ENCODE results near the gene PPP2R3A.
"Not testable (repeated sequence)": the region's sequence is repeated elsewhere in the genome, so short reads cannot be mapped to it uniquely, and the experiment has no call there.

PPP2R3A gene

DNA sequence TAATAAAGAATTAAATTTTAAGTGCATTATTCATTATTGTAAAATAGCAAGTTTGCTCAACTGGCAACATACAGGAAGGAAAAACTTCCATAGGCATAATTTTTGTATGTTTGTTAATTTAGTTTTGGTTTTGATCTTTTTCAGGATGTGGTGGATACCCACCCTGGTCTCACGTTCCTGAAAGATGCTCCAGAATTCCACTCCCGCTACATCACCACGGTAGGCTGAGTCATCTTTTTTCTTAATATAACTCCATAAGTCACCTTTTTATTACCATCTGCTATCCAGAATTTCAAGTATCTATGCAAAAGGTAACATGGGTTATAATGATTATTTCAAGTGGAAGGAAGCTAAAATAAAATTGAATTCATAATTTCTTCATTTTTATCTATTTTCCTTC, 104.8 kb downstream of the PPP2R3A start:
- no peak for TF ChIP-seq CTCF (IDR thresholded peaks at IDR 0.05; ENCODE audit: low read depth, low read length, missing control alignments)
- DNase-seq (ENCODE audit: low read depth) = no peak
- no peak overlapping the region for H3K4me3 ChIP-seq (ENCODE audit: low read depth, low read length)

DNA sequence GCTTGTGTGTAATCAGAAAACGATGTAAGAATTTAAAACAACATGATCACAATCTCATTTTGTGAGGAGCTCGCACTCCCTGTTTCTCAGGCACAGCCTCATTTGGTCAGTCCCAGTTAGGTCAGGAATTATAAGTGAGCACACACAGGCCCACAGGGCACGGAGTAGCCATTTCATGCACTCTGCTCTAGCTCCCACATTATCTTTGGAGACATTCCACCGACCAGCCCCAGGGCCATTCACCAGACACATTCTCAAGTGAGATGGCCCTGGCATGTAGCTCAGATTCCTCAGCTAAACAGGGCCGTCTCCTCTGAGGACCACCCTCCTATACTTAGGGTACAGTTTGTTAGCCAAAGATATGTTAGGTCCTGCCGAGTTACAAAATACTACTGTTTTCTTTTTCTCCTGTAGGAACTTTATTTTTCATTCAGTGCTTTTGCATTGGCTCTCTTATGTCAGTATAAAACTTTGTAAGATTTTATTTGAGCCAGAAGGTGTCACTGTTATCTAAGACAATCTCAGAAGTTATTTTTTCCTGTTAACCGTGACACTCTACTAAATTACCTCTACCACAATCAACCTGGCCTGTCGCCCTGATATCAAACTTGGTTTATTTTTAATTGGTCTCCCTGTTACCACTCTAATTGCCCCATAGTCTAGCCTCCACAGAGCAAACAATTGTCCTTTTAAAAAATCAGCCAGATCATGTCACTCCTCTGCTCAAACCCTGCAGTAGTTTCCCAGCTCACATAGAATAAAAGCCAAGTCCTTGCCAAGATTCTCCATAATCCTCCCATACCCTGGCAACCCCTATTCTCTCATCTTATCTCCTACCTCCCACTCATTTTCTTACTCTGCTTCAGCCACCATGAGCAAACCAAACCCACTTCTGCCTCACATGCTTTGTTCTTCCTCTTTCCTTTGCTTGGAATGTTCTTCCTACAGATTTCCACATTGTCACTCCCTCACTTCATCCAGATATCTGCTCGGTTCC, 105.7 kb downstream of the PPP2R3A start:
- peak; percentile 4 for TF ChIP-seq CTCF (IDR thresholded peaks at IDR 0.05; ENCODE audit: low read depth, low read length, missing control alignments)
- no peak overlapping the region for H3K4me3 ChIP-seq (ENCODE audit: low read depth, low read length)
- no peak for DNase-seq (ENCODE audit: low read depth)

DNA sequence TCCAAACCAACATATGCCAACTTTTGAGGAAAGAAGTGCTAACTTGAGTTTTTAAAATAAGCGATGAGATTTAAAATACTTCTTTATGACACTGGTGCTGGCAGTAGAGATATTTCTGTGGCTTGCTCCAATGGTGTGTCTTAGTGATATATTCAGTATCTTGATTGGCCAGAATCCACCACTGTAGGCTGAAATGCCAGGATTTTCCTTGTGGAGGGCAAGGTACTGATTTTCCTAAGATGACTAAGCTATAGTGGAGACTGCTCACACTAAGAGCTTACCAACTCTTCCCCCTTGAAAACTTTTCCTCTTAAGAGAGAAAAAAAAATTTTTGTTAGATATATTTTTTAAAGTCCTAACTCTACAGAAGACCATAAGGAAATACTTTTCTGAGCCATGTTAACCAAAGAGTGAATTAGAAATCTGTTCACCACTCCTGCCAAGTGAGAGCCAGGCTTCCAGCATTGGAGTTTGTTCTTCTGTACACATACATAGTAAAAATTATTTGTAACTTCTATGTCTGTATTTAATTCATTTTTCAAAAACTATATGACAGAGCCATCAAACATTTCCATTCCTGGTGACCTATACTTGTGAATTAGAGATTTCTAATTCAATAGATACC, 109.1 kb downstream of the PPP2R3A start:
- no peak for TF ChIP-seq CTCF (IDR thresholded peaks at IDR 0.05; ENCODE audit: low read depth, low read length, missing control alignments)
- DNase-seq (ENCODE audit: low read depth) = no peak

GRCh38 chr3:136075218-136075808, 109.8 kb downstream of the PPP2R3A start:
- no peak overlapping the region for H3K4me3 ChIP-seq (ENCODE audit: low read depth, low read length)
- peak; percentile 37 for DNase-seq (ENCODE audit: low read depth)
- peak; percentile 79 for TF ChIP-seq CTCF (IDR thresholded peaks at IDR 0.05; ENCODE audit: low read depth, low read length, missing control alignments)

More for the DNA sequence above, 109.1 kb downstream of the PPP2R3A start:
- no peak overlapping the region for H3K4me3 ChIP-seq (ENCODE audit: low read depth, low read length)

DNA sequence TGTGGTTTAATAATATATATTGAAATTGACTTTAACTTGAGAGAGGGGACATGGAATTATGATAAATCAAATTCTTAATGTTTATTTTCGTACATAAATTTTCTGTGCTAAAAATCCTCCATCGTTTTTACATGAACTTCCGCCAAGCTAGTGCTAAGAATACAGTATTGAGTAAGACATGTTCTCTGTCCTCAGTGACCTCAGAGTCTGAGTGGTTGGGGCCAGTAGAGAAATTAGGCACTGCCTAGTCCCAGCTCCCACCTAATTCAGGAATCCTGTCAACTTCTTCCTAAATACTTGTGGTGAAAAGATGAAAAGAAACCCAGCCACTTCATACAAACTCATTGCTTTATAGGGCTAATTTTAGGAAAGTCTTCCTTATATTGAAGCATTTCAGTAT, 110.3 kb downstream of the PPP2R3A start:
- no peak for DNase-seq (ENCODE audit: low read depth)
- H3K4me3 ChIP-seq (ENCODE audit: low read depth, low read length) = no peak overlapping the region
- TF ChIP-seq CTCF (IDR thresholded peaks at IDR 0.05; ENCODE audit: low read depth, low read length, missing control alignments) = no peak

DNA sequence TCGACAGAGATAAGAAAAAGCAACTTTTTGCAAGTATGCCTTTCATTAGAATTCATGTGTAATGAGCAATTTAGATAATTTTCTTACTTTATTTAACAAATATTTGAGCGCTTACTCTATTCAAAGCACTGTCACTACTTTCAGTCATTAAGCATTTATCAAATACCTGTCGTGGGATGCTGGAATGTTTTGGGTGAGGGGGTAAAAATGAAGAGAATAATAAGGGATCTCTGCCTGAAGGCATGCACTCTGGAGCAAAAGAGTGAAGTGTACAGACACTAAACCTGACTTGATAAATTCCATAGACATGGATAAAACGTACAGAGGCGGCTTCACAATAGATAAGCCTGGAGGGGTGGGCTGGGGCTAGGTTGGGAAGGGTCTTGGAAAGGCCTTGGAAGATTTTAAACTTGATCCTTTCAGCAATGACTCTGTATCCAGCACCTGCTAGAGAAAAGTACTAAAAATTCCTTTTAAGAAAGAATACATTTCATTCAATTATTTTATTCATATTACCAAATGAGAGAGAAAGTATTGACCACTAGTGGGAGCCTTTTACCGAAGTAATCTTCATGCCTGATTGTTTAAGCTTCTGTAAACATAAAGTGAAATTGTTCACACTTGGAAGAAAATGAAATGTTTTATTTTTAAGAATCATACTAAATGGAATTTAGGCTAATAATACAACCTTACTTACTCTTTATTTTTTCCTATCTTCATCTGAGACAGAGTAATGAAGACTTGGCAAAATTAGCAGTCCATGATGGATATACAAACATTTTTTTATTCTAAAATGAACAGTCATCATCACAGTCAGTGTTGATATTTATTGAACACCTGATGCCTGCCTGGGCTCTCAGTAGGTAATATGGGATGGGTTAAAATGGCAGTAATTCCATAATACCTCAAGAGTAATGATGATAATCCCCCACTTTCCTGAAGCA, 113.2 kb downstream of the PPP2R3A start:
- TF ChIP-seq CTCF (IDR thresholded peaks at IDR 0.05; ENCODE audit: low read depth, low read length, missing control alignments) = peak; percentile 52
- DNase-seq (ENCODE audit: low read depth) = no peak
- no peak overlapping the region for H3K4me3 ChIP-seq (ENCODE audit: low read depth, low read length)

DNA sequence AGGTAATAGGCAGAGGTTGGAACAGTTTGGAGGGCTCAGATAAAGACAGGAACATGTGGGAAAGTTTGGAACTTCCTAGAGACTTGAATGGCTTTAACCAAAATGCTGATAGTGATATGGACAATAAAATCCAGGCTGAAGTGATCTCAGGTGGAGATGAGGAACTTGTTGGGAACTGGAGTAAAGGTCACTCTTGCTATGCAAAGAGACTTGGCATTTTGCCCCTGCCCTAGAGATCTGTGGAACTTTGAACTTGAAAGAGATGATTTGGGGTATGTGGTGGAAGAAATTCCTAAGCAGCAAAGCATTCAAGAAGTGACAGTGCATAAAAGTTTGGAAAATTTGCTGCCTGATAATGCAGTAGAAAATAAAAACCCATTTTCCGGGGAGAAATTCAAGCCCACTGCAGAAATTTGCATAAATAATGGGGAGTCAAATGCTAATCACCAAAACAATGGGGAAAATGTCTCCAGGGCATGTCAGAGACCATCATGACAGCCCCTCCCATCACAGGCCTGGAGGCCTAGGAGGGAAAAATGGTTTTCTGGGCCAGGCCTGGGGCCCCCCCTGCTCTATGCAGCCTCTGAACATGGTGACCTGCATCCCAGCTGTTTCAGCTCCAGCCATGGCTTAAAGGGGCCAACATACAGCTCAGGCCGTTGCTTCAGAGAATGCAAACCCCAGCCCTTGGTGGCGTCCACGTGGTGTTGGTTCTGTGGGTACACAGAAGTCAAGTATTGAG, 118.3 kb downstream of the PPP2R3A start:
- H3K4me3 ChIP-seq (ENCODE audit: low read depth, low read length); DNase-seq (ENCODE audit: low read depth): not testable (repeated sequence)

GRCh38 chr3:136085067-136085466, 119.5 kb downstream of the PPP2R3A start:
- not testable (repeated sequence) for H3K4me3 ChIP-seq (ENCODE audit: low read depth, low read length); DNase-seq (ENCODE audit: low read depth)
